ENCODE results near the gene HIKESHI. TPM values are rescaled to one million over a fixed set of nuclear protein-coding genes. Genes with fewer than 3 reads are reported as not detected.

Gene HIKESHI
- total RNA-seq, 2 donors from 2014 or later: 17.7 to 23.9 TPM

GRCh38 chr11:86370922-86371594, 69.0 kb downstream of the HIKESHI start:
- no peaks in the 10 kb centered on the region for H3K4me1 Mint-ChIP-seq
- ATAC-seq: no peak
- no peak overlapping the region for H3K4me3 Mint-ChIP-seq

GRCh38 chr11:86372041-86372440, 70.0 kb downstream of the HIKESHI start:
- Mint-ChIP-seq H3K36me3 (ENCODE audit: low read depth) (no peaks in the 10 kb centered on the region), H3K27ac (no peak overlapping the region), H3K4me1 (no peaks in the 10 kb centered on the region), H3K27me3 (peaks cover 9% of the 10 kb centered on the region), H3K4me3 (no peak overlapping the region)
- ATAC-seq (no peak), DNase-seq (no peak)
- no peaks in the 10 kb centered on the region for H3K9me3 ChIP-seq (ENCODE audit: control insufficient read depth, low read length, poor library complexity, severe bottlenecking)

More at GRCh38 chr11:86370922-86371594, 69.0 kb downstream of the HIKESHI start:
- Mint-ChIP-seq H3K27ac (no peak overlapping the region), H3K36me3 (ENCODE audit: low read depth) (no peaks in the 10 kb centered on the region), H3K27me3 (peaks cover 9% of the 10 kb centered on the region)
- no peaks in the 10 kb centered on the region for H3K9me3 ChIP-seq (ENCODE audit: control insufficient read depth, low read length, poor library complexity, severe bottlenecking)
- no peak for DNase-seq

GRCh38 chr11:86372586-86372985, 70.5 kb downstream of the HIKESHI start:
- H3K27me3 Mint-ChIP-seq: peaks cover 9% of the 10 kb centered on the region
- H3K36me3 Mint-ChIP-seq (ENCODE audit: low read depth): no peaks in the 10 kb centered on the region
- H3K4me1 Mint-ChIP-seq: no peaks in the 10 kb centered on the region
- H3K4me3 Mint-ChIP-seq: no peak overlapping the region
- H3K27ac Mint-ChIP-seq: no peak overlapping the region
- ATAC-seq (no peak), DNase-seq (no peak)
- no peaks in the 10 kb centered on the region for H3K9me3 ChIP-seq (ENCODE audit: control insufficient read depth, low read length, poor library complexity, severe bottlenecking)

- Mint-ChIP-seq H3K4me1 (no peaks in the 10 kb centered on the region), H3K36me3 (ENCODE audit: low read depth) (no peaks in the 10 kb centered on the region), H3K27ac (no peak overlapping the region), H3K4me3 (no peak overlapping the region), H3K27me3 (peaks cover 9% of the 10 kb centered on the region)
- no peaks in the 10 kb centered on the region for H3K9me3 ChIP-seq (ENCODE audit: control insufficient read depth, low read length, poor library complexity, severe bottlenecking)
- DNase-seq: no peak
- ATAC-seq: no peak
These were observed 72.0 kb downstream of the HIKESHI start for GRCh38 chr11:86374069-86374468.

GRCh38 chr11:86374586-86374985, 72.5 kb downstream of the HIKESHI start, which contains the start of gene CCDC81:
CCDC81 (plus strand) TSS chr11:86374887; CDS start chr11:86375164, 277 bp downstream.
- no peak within 1 kb of the TSS for H3K4me3 Mint-ChIP-seq
- no peak within 1 kb of the TSS for H3K27ac Mint-ChIP-seq
- no peak for ATAC-seq
- no peak for DNase-seq
- no peaks in the 10 kb centered on the region for H3K36me3 Mint-ChIP-seq (ENCODE audit: low read depth)
- peaks cover 9% of the 10 kb centered on the region for H3K27me3 Mint-ChIP-seq
- H3K9me3 ChIP-seq (ENCODE audit: control insufficient read depth, low read length, poor library complexity, severe bottlenecking): no peaks in the 10 kb centered on the region
- H3K4me1 Mint-ChIP-seq: no peaks in the 10 kb centered on the region

GRCh38 chr11:86377972-86378371, 75.9 kb downstream of the HIKESHI start:
- Mint-ChIP-seq H3K4me3 (no peak overlapping the region), H3K27ac (no peak overlapping the region), H3K36me3 (ENCODE audit: low read depth) (no peaks in the 10 kb centered on the region), H3K27me3 (peaks cover 9% of the 10 kb centered on the region), H3K4me1 (no peaks in the 10 kb centered on the region)
- DNase-seq (no peak), ATAC-seq (no peak)
- H3K9me3 ChIP-seq (ENCODE audit: control insufficient read depth, low read length, poor library complexity, severe bottlenecking): no peaks in the 10 kb centered on the region

- no peak overlapping the region for H3K4me3 Mint-ChIP-seq
- no peaks in the 10 kb centered on the region for H3K36me3 Mint-ChIP-seq (ENCODE audit: low read depth)
- H3K27me3 Mint-ChIP-seq: no peaks in the 10 kb centered on the region
- H3K27ac Mint-ChIP-seq: no peak overlapping the region
- H3K9me3 ChIP-seq (ENCODE audit: control insufficient read depth, low read length, poor library complexity, severe bottlenecking): no peaks in the 10 kb centered on the region
- ATAC-seq: no peak
- H3K4me1 Mint-ChIP-seq: no peaks in the 10 kb centered on the region
- DNase-seq: no peak
These were observed 78.4 kb downstream of the HIKESHI start for GRCh38 chr11:86380295-86381059.

GRCh38 chr11:86383041-86383955, 81.3 kb downstream of the HIKESHI start:
- Mint-ChIP-seq H3K27ac (no peak overlapping the region), H3K4me1 (no peaks in the 10 kb centered on the region), H3K36me3 (ENCODE audit: low read depth) (no peaks in the 10 kb centered on the region), H3K4me3 (no peak overlapping the region), H3K27me3 (no peaks in the 10 kb centered on the region)
- no peaks in the 10 kb centered on the region for H3K9me3 ChIP-seq (ENCODE audit: control insufficient read depth, low read length, poor library complexity, severe bottlenecking)
- DNase-seq: no peak
- no peak for ATAC-seq

- Mint-ChIP-seq H3K27ac (no peak overlapping the region), H3K4me1 (no peaks in the 10 kb centered on the region), H3K36me3 (ENCODE audit: low read depth) (no peaks in the 10 kb centered on the region), H3K27me3 (no peaks in the 10 kb centered on the region), H3K4me3 (no peak overlapping the region)
- DNase-seq (no peak), ATAC-seq (no peak)
- H3K9me3 ChIP-seq (ENCODE audit: control insufficient read depth, low read length, poor library complexity, severe bottlenecking): no peaks in the 10 kb centered on the region
These were observed 84.2 kb downstream of the HIKESHI start for GRCh38 chr11:86386283-86386682.

GRCh38 chr11:86386746-86387145, 84.7 kb downstream of the HIKESHI start:
- no peak for DNase-seq
- no peak for ATAC-seq
- no peaks in the 10 kb centered on the region for H3K9me3 ChIP-seq (ENCODE audit: control insufficient read depth, low read length, poor library complexity, severe bottlenecking)
- H3K36me3 Mint-ChIP-seq (ENCODE audit: low read depth): no peaks in the 10 kb centered on the region
- no peaks in the 10 kb centered on the region for H3K27me3 Mint-ChIP-seq
- no peak overlapping the region for H3K27ac Mint-ChIP-seq
- no peak overlapping the region for H3K4me3 Mint-ChIP-seq
- H3K4me1 Mint-ChIP-seq: no peaks in the 10 kb centered on the region

- ATAC-seq: no peak
- DNase-seq: no peak
- no peaks in the 10 kb centered on the region for H3K9me3 ChIP-seq (ENCODE audit: control insufficient read depth, low read length, poor library complexity, severe bottlenecking)
- Mint-ChIP-seq H3K27ac (no peak overlapping the region), H3K36me3 (ENCODE audit: low read depth) (no peaks in the 10 kb centered on the region), H3K27me3 (no peaks in the 10 kb centered on the region), H3K4me3 (no peak overlapping the region), H3K4me1 (no peaks in the 10 kb centered on the region)
These were observed 86.2 kb downstream of the HIKESHI start for GRCh38 chr11:86388198-86388597.

- H3K27ac Mint-ChIP-seq: no peak overlapping the region
- H3K9me3 ChIP-seq (ENCODE audit: control insufficient read depth, low read length, poor library complexity, severe bottlenecking): no peaks in the 10 kb centered on the region
- H3K27me3 Mint-ChIP-seq: no peaks in the 10 kb centered on the region
- ATAC-seq: no peak
- no peaks in the 10 kb centered on the region for H3K36me3 Mint-ChIP-seq (ENCODE audit: low read depth)
- DNase-seq: no peak
- no peak overlapping the region for H3K4me3 Mint-ChIP-seq
- H3K4me1 Mint-ChIP-seq: no peaks in the 10 kb centered on the region
These were observed 88.4 kb downstream of the HIKESHI start for GRCh38 chr11:86390487-86390886.

- Mint-ChIP-seq H3K36me3 (ENCODE audit: low read depth) (peaks cover 3% of the 10 kb centered on the region), H3K27me3 (no peaks in the 10 kb centered on the region)
These were observed 93.1 kb downstream of the HIKESHI start for GRCh38 chr11:86395061-86395551.

More at GRCh38 chr11:86395061-86395551, 93.1 kb downstream of the HIKESHI start:
- no peak for DNase-seq
- Mint-ChIP-seq H3K4me1 (no peaks in the 10 kb centered on the region), H3K4me3 (no peak overlapping the region), H3K27ac (no peak overlapping the region)
- no peaks in the 10 kb centered on the region for H3K9me3 ChIP-seq (ENCODE audit: control insufficient read depth, low read length, poor library complexity, severe bottlenecking)
- ATAC-seq: no peak

Measured in T-helper 17 cell (primary cell).